Measurements from ENCODE around the gene BAAT. TPM values are rescaled to one million over a fixed set of nuclear protein-coding genes. Genes with fewer than 3 reads are reported as not detected.

The BAAT gene
- total RNA-seq, 1 experiment from 2014 or later, result 0.25 TPM

GRCh38 chr9:101352892-101353463 lies 31.8 kb downstream of the BAAT start:
- CTCF ChIA-PET, result no interaction called here
- 0 out of 4 replicates have a peak, but pooled peaks cover 0 to 6% of the 10 kb centered on the region in 2 experiments for H3K4me1 ChIP-seq (ENCODE audit: control insufficient read depth in 1 of 2, insufficient read depth in 2 of 2, low read length in 2 of 2)
- H4K20me1 ChIP-seq (ENCODE audit: insufficient read depth), result no peaks in the 10 kb centered on the region
- H3K79me2 ChIP-seq (ENCODE audit: insufficient read depth, low read length), result no peaks in the 10 kb centered on the region
- TF ChIP-seq CBX3 (IDR thresholded peaks at IDR 0.05; ENCODE audit: low read depth), result no peak
- TF ChIP-seq, protein P1, sequence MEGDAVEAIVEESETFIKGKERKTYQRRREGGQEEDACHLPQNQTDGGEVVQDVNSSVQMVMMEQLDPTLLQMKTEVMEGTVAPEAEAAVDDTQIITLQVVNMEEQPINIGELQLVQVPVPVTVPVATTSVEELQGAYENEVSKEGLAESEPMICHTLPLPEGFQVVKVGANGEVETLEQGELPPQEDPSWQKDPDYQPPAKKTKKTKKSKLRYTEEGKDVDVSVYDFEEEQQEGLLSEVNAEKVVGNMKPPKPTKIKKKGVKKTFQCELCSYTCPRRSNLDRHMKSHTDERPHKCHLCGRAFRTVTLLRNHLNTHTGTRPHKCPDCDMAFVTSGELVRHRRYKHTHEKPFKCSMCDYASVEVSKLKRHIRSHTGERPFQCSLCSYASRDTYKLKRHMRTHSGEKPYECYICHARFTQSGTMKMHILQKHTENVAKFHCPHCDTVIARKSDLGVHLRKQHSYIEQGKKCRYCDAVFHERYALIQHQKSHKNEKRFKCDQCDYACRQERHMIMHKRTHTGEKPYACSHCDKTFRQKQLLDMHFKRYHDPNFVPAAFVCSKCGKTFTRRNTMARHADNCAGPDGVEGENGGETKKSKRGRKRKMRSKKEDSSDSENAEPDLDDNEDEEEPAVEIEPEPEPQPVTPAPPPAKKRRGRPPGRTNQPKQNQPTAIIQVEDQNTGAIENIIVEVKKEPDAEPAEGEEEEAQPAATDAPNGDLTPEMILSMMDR (IDR thresholded peaks at IDR 0.05 in 2 of 3, conservative IDR thresholded peaks at IDR 0.05 in 1 of 3; ENCODE audit: borderline replicate concordance in 1 of 3, insufficient read depth in 1 of 3, low read depth in 2 of 3, low read length in 2 of 3), result no peak
- TF ChIP-seq SIN3A (IDR thresholded peaks at IDR 0.05; ENCODE audit: low read depth), result no peak
- no peak for TF ChIP-seq ZFX (IDR thresholded peaks at IDR 0.05)
- TF ChIP-seq FOSL1 (IDR thresholded peaks at IDR 0.05; ENCODE audit: low read depth), result no peak
- TF ChIP-seq RAD21 (IDR thresholded peaks at IDR 0.05; ENCODE audit: low read depth), result no peak
- no peak for TF ChIP-seq ATF3 (IDR thresholded peaks at IDR 0.05)
- TF ChIP-seq POLR2A (IDR thresholded peaks at IDR 0.05; ENCODE audit: borderline replicate concordance, extremely low read depth, insufficient read depth, insufficient read length), result no peak
- no peak for TF ChIP-seq EZH2phosphoT487 (IDR thresholded peaks at IDR 0.05; ENCODE audit: borderline replicate concordance)
- TF ChIP-seq SP1 (IDR thresholded peaks at IDR 0.05; ENCODE audit: low read depth), result no peak
- no peak for TF ChIP-seq ELF1 (IDR thresholded peaks at IDR 0.05; ENCODE audit: borderline replicate concordance, low read depth)
- TF ChIP-seq YY1 (IDR thresholded peaks at IDR 0.05; ENCODE audit: extremely low read depth, insufficient replicate concordance, low read depth, low read length), result no peak
- TF ChIP-seq, protein P2, sequence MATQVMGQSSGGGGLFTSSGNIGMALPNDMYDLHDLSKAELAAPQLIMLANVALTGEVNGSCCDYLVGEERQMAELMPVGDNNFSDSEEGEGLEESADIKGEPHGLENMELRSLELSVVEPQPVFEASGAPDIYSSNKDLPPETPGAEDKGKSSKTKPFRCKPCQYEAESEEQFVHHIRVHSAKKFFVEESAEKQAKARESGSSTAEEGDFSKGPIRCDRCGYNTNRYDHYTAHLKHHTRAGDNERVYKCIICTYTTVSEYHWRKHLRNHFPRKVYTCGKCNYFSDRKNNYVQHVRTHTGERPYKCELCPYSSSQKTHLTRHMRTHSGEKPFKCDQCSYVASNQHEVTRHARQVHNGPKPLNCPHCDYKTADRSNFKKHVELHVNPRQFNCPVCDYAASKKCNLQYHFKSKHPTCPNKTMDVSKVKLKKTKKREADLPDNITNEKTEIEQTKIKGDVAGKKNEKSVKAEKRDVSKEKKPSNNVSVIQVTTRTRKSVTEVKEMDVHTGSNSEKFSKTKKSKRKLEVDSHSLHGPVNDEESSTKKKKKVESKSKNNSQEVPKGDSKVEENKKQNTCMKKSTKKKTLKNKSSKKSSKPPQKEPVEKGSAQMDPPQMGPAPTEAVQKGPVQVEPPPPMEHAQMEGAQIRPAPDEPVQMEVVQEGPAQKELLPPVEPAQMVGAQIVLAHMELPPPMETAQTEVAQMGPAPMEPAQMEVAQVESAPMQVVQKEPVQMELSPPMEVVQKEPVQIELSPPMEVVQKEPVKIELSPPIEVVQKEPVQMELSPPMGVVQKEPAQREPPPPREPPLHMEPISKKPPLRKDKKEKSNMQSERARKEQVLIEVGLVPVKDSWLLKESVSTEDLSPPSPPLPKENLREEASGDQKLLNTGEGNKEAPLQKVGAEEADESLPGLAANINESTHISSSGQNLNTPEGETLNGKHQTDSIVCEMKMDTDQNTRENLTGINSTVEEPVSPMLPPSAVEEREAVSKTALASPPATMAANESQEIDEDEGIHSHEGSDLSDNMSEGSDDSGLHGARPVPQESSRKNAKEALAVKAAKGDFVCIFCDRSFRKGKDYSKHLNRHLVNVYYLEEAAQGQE (IDR thresholded peaks at IDR 0.05; ENCODE audit: low read depth), result no peak
- TF ChIP-seq POLR2AphosphoS5 (IDR thresholded peaks at IDR 0.05; ENCODE audit: low read depth, low read length), result no peak
- no peak for TF ChIP-seq ZNF274 (IDR thresholded peaks at IDR 0.05; ENCODE audit: low read depth, low read length)
- no peak for TF ChIP-seq TCF7L2 (IDR thresholded peaks at IDR 0.05; ENCODE audit: borderline replicate concordance, extremely low read depth, insufficient read depth, insufficient read length)
- TF ChIP-seq EGR1 (IDR thresholded peaks at IDR 0.05; ENCODE audit: low read depth), result no peak
- TF ChIP-seq, protein P3, sequence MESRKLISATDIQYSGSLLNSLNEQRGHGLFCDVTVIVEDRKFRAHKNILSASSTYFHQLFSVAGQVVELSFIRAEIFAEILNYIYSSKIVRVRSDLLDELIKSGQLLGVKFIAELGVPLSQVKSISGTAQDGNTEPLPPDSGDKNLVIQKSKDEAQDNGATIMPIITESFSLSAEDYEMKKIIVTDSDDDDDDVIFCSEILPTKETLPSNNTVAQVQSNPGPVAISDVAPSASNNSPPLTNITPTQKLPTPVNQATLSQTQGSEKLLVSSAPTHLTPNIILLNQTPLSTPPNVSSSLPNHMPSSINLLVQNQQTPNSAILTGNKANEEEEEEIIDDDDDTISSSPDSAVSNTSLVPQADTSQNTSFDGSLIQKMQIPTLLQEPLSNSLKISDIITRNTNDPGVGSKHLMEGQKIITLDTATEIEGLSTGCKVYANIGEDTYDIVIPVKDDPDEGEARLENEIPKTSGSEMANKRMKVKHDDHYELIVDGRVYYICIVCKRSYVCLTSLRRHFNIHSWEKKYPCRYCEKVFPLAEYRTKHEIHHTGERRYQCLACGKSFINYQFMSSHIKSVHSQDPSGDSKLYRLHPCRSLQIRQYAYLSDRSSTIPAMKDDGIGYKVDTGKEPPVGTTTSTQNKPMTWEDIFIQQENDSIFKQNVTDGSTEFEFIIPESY (IDR thresholded peaks at IDR 0.05; ENCODE audit: extremely low read depth, insufficient replicate concordance, low read length), result no peak
- no peak for TF ChIP-seq SRF (IDR thresholded peaks at IDR 0.05; ENCODE audit: low read depth)
- H3K9me3 ChIP-seq (ENCODE audit: control insufficient read depth in 1 of 2, insufficient read depth in 1 of 2, low read depth in 1 of 2, low read length in 2 of 2), result no peaks in the 10 kb centered on the region
- POLR2A ChIA-PET, result no interaction called here
- no peak for ATAC-seq
- H2AFZ ChIP-seq (ENCODE audit: low read depth, low read length, poor library complexity, severe bottlenecking), result no peak overlapping the region
- no peak for DNase-seq (ENCODE audit: low read depth, low spot score)
- H3K27me3 ChIP-seq (ENCODE audit: insufficient read depth, low read length), result no peaks in the 10 kb centered on the region
- H3K4me2 ChIP-seq (ENCODE audit: low read length), result no peak overlapping the region
- H3K27ac ChIP-seq (ENCODE audit: low read depth, low read length), result no peak overlapping the region
- RAD21 ChIA-PET (ENCODE audit: low non-redundant PET in 1 of 2, low total read pairs in 2 of 2, uncharacterized antibody in 2 of 2, unreplicated experiment in 2 of 2), result no interaction called here
- H3K9ac ChIP-seq (ENCODE audit: low read length), result no peak overlapping the region
- no TSS peak for BruUV-seq (replicated peaks)
- intact Hi-C loops (cut with micrococcal nuclease), result no loop called here
- no peaks in the 10 kb centered on the region for H3K9me2 ChIP-seq (ENCODE audit: insufficient read depth)
- no peaks in the 10 kb centered on the region for H3K36me3 ChIP-seq (ENCODE audit: control insufficient read depth in 1 of 2, insufficient read depth in 2 of 2, low read length in 2 of 2)
- no peak overlapping the region for H3K4me3 ChIP-seq (replicated peaks in 1 of 2; ENCODE audit: low read depth in 1 of 2, low read length in 2 of 2)
